Femur (tissue), 1 donor: ENCODE results near the gene EPHA3.

Experiments used
- DNase-seq: peaks from one replicate; pipeline ENCODE4 v3.0.0-alpha.2; 2017

The EPHA3 gene

DNA sequence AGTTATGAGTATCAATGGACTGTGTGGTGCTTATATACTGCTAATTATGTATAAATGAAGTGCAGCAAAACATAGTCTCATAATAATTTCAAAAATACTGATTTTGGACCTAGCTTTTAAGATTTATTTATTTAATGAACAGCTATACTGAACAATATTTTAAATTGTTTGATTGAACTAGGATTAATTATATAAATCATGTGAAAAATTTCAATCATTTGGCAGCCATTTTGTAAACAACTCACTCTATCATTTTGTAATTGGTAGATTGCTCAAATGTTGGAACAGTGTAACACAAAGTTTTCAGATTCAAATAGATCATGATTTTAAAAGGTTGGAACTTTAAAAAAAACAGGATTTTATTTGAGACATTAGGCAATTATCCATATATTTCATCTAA lies 47.0 kb downstream of the EPHA3 start:
- DNase-seq = no peak

DNA sequence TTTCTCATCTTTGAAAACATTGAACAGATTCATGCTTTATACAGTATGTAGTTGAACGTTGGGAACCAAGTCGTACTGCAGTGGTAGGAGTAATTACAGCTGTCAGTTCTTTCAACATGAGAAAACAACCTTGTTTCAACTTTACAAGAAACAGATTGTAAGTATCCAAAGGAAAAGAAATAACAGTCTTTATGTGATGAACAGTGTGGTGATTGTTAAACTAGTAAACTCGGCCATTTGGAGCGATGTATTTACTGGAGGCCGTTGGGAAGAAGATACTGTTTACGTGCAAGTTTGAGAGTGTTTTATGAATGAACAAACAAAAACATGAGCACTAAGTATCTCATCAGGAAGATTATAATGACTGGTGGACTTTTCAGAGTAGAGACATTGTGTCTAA lies 48.4 kb downstream of the EPHA3 start:
- no peak for DNase-seq

DNA sequence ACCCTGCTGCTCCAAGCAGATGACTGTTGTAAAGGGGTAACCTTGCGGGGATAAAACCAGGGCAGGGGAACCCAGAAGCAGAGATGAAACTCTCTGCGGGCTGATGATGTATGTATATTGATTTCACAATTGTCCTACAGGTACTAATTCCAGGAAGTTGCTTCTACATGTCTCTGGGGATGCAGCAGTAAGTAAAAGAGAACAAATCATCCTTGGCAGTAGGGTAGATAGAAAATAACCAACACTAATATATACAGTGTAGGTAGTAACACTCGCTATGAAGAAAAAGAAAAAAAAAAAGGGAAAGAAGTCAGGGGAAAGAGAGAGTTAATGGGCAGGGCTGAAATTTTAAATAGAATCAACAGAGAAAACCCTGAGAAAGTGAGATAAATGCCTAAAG lies 50.2 kb downstream of the EPHA3 start:
- no peak for DNase-seq

DNA sequence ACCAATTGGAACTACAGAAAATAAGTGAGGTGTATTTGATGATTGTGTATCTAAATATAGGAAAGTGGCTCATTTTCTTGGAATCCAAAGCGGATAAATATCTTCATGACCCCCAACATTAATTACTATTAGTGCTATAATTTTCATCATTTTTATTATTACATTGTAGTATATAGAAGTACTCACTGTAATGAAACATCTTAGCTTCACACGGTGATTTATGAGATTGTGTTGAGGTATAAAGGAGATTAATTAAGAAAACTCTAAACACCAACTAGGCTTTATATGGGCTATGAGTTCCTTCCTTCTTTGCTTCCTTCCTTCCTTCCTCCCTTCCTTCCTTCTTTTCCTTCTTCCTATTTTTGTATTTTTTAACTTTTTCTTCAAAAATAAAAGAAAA lies 52.2 kb downstream of the EPHA3 start:
- no peak for DNase-seq

DNA sequence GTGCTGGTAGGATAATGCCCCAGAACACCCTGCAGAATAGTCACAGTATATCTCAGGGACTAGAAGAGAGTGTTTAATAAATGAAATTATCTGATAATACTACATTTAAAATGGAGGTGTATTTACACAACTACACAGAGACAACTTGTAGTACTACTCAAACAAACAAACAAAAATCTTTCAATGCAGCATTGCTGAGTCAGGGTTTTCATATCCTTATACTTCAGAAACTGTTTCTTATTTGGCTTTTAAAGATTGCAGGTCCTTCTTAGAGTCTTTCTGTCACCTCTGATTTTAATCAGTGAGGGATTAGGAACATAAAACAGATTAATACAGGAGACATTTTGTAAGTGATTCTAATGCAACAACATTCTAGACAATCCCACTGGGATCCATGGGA lies 57.4 kb downstream of the EPHA3 start:
- DNase-seq = no peak

DNA sequence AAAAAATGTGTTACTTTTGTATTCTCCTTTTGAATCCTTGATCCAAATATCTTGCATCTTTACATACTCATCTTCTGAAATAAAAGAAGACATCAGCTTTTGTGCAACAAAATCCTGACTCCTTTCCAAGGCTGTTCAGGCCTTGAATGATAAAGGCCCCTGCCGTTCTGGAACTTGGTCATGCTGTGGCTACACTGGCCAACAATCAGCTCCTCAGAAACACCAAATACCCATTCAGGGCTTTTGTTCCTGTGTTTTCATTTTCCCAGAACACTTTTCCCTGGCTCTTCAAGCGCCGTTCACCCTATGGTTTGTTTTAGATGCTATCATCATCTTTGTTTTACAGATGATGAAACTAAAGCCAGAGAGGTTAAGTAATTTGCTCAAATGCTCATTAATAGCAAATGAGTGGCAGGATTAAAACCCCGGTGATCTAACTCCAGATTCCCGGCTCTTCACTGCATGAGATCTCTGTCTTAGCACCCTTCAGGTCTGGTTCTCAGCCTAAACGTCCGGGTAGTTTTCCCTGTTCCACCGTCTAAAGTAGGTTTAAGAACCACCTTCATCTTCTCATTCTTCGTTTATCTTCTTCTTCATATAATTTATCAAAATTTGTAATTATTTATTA lies 58.3 kb downstream of the EPHA3 start:
- DNase-seq = no peak

DNA sequence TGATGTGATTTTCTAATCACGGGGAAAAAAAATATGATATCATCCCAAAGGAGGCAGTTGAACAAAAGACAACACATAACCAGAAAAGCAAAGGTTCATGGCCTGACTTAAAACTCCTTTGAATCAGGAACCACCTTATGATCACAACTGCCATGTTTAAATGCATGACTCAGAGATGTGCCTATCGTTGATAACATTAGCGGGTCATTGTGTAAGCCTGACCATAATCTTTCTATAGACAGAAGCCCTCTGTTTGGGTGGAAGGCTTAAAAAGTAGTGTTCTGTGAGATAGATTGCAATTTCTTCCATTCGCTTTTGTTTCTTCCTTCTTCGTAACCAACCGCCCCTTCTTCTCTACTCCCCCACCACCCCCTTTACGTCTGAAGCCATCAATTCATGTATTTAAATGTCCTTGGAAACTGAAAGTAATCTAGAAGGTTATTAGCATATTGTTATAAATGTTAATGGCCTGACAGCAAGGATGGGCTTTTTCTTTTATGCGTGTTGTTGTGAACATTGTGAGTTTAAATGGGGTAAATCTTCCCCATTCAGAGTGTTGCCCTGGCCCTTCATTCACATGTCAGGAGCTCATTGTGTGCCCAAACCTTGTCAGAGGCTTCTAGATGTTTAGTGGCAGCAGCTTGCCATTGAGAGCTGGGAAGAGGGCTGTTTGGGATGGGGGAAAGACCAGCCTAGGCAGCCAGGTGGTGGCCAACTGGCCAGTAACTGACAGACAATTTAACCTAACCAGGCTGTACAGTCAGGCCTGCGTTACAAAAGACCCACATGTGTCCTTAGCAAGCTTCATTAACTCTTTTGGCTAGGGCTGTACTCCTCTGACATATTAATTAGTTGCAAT lies 64.5 kb downstream of the EPHA3 start:
- DNase-seq = no peak

DNA sequence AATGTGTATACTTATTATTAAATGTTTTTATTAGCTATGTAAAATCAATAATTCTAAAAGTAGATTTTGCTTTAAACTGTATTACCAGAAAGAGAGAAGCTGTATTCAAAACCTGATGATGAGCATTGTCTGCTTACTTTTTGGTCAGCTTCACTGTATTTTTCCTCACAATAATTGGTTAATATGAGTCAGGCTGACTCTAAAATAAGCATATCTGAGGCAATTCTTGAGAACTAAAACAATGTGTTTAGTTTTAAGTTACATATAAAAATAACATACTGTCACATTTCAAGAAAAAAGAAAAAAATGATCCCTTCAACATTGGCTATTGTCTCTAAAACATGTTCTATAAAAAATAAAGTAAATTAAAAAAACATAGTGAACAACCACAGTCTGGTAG lies 66.1 kb downstream of the EPHA3 start:
- no peak for DNase-seq

DNA sequence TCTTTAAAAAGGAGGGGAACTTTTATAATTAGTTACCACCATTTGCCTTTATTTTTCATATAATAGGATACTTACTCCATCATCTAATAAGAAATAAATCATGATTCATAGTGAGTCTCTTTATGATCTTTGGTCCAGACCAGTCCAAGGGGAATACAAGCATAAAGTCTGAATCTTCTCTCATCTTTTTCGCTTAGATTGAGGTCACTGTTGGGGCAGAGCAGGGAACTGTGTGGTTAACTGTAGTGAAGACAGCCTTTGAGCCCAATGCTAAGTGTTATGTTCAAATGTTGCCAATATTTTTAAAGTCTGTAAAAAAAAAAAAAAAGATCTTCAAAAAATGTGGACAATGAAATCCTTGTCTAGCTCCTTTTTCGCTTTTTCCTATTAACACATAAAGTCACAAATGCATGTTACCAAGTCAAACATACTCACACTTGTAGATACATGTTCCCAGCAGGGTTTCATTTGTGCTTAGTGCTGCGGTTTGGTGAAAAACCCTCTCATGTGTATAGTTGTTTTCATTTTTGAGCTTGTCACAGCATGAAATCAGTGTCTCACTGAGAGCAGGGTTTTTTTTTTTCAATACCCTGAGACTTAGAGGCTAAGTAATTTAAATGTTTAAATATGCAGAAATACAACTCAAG lies 72.1 kb downstream of the EPHA3 start:
- DNase-seq = no peak

DNA sequence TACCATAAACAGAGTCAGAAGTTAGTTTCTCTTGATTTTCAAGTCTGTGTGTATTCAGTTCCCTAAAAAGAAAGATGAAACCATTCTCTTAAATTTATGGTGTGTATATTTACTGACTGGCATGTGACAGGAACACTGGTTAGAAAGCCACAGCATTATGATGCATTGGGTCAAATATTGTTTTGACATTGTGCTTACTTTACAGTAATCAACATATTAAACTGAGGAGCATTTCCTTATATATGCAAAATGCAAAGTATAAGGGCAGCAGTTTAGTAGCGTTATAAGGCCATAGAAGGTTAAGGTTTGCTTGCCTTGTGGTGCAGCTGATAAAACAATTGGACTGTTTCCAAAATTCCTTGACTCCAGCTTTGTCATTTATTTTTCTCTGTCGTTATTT lies 72.9 kb downstream of the EPHA3 start:
- no peak for DNase-seq

DNA sequence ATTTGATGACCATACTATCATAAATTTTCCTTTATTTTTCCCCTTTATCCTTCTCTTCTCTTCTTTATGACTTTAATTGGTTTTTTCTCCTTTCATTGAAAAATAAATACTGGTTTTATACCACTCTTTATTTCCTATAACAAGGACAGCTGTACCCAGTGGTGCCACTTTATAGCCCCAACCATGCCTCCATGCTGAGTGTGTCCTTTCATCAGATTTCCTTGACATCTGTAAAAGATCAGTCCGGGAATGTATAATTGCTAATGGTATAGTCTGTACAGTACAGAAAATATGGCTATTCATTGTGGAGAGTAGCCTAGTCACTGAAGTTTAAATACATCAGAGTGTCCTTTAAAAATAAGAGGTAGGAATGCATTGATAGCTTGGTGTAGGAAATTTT lies 74.6 kb downstream of the EPHA3 start:
- no peak for DNase-seq

DNA sequence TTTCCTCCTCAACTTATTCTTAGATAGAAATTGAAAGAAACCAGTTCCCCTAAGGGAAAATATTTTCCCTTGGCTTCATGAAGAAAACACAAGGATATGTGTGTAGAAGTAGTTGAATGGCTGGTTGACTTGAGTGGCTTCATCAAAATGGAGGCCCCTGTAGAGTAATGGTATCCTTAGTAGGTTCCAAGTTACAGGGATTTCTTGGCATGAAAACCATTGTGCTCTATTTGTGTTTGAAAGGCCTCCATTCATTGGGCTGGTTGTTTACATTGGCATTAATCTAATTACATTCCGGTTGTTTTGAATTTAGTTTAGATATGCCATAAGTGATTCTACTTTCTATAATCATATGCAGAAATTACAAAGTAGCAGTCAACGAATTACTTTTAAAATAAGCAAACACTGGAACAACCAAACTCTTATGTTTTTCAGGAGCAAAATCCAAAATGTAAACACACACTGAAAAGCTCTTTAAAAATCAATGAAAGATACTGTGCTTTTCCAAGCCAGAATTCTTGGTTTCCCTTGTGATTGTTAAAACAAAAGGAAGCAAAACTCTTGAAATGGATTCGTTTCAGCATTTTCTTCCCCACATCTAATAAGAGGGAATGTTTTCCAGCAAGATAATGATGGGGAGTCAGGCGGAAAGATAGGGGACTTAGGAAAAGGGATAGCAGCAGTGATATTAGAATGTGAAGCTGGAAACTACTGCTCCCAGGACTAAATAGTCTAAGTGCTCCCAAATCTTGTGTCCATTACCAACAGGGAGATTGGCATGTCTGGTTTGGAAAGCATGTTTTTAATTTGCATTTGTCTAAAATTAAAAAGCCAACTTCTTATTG lies 77.0 kb downstream of the EPHA3 start:
- DNase-seq = no peak

DNA sequence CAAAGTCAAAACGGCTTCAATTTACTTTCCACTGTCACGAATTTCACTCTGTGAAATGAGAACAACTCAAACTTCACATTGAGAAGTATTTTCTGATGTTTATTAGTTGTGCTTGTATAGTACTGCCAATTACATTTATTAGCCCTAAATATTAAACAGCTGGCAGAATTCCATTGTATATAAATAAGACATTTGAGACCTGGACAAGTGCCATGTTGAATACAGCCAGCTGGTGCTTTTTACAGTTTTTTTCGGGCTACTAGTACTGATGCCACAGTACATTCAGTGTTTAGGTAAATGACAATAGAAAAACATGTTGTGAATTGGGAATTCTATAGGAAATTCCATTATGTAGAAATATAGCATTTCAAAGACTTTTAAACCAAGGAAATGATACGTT lies 79.0 kb downstream of the EPHA3 start:
- no peak for DNase-seq

DNA sequence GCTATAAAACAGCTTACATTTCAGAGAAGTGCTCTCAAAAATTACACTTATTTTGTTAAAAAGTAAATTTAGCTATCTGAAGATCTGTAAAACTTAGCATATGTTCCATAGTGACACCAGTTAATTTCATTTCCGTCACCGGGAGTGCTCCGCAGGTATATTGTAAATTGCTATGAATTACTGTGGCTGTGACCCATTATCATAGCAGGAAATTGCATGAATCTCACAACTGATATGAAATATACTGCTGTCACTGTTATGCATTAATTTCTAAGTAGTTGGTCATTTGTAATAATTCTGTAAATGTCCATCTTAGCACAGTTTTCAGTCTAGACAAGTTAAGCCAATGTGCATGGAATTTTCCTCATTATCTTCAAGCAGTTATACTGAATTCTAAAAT lies 91.2 kb downstream of the EPHA3 start:
- DNase-seq = no peak

DNA sequence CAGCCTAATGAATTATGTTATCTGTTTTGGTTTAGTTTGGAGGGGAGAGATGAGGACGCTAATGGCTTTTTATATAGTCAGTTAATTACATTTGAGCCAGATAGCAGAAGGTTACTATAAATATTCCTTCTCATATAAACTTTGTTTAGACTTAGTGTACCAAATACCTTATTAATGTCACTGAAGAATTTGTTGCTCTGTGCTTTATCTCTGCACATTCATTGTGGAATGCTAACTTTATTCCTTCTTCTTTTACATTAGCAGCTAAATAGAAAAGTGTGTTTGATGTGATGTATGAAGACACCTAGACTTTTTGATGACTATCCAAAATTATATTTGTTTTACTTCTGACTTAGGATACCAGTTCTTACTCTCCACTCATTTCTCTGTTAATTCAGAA lies 105.2 kb downstream of the EPHA3 start:
- DNase-seq = no peak

DNA sequence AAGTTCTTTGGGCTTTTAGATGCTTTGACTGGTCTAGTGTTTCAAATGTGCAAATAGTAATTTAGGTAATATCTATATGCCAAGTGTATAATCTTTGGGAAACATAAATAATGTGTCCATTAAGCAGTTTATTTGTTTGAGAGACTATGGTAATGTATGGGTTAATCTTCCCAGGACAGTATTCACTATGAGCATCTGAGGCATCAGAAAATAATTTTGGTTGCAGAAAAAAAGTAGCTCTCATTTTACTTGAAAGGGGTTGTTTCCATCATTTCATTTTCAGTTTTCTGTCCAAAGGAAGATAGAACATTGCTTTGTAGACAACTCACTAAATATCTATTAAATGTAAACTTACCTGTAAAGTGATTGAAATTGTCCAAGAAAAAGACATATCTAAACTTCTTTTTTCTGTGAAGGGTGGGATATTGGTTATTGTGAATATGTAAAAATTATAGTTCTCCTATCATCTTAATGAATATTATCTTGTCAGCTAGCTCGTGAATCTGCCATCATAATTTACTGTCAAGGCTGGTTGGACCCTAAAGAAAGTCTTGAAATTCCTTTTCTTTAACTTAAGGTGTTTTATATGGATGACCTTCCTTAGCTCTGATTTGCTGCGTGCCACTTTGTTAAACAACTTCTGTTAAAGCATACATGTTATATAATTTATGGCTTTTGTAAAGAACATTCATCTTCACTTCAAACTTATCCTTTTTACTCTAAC lies 108.8 kb downstream of the EPHA3 start:
- no peak for DNase-seq

DNA sequence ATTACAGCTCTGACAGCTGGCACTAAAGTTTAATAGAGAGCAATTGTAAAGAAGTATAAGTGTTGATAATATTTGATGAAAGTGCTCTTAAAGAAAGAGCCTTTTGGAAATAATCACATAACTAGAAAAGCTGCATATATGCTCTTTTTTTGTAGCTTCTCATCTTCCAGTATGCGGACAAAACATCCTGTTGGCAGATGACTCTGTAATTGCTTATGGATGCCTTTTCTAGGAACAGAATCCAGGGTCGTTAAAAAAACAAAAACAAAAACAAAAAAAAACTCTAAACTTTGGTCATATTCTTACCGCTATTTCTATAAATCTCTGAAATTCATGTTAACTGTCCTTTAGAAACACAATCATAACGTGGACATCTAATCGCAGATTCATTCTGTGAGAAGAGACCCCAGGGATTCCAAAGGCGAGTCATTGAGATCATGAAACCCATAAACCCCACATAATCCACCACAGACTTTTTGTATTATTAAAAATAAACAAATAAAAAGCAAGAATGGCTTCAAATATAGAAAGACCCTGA lies 109.8 kb downstream of the EPHA3 start:
- no peak for DNase-seq

DNA sequence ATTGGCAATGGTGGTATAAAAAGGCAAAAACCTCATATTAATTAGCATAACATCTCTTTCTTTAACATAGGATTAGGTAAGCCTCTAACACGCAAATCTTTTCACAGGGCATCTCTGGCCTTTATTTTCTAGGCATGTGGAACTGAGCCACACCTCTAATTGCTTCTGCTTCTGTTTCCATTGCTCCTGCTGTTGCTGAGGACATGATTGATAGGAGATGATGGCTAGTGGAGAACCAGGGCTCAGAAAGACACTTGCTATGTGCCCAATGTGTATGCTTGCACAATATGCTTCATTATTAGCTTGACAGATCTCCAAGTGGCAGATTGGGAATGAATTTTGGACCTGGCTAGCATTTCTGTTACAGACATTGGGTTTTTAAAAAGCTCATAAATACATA lies 114.5 kb downstream of the EPHA3 start:
- DNase-seq = no peak

DNA sequence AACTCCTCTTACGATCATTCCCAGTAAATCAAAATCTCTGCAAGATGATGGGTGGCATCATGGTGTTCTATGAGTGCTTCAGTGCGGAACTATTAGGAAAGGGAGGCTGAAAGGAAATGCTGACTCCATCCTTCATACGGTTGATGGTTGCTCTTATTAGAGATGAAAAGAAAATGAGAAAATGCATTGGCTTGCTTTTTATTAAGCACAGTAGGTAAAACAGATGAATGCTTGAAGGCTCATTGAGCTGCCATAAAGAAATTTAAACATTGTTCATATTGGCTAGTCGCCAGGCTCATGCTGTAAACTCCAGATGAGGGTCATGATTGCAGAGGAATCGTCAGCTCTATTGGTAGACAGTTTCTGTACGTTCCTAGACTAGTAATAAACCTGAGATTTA lies 115.8 kb downstream of the EPHA3 start:
- no peak for DNase-seq

DNA sequence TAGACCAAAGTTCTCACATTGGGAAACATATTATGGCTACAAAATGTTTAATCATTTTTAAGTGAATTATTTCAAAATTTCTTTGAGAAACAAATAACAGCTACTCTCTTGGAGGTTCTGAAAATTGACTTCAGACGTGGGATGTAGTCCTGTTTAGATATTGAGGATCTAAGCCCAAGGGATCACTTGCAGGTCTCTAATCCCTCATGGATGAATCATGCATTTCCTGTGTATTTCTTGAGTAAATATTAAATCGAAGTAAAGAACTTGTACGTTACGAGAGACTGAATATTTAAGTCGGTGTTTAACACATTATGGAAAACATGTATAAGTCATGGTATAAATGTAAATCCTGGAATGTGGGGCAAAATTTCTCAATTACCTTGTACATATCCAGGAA lies 119.8 kb downstream of the EPHA3 start:
- no peak for DNase-seq

DNA sequence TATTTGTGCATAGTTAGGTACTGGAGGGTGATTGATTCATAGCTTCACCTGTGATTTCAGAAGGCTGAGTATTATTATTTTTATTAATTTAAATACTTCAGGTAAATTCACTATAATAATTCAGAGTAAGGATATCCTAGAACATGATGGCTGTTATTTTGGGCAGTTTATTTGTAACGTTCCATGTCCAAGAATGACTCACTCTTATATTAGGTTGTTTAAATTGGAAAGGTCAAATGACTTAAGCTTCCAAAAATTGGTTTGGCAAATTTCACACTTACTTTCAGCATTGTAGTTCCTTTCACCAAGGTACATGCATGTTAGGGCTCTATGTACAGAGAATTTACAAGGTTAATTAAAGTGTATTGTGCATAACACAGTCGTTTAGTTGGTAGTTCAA lies 120.2 kb downstream of the EPHA3 start:
- DNase-seq = no peak

DNA sequence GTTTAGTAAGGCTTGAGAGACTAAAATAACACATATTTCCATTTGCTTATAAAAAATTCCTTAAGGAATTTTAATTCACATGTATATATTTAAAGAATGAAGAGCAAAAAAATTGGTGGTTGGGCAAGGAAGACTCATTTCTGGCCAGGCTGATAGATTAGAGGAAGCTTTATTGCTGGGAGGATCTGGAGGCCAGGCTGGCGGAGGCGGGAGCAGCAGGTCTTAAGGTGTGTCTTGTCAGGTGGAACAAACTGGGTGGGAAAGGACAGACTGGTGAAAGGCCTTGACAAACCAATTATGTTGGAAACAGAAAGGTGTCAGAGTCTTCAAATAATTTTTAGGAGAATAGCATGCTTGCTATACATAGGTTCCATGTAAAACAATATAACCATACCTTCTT lies 124.7 kb downstream of the EPHA3 start:
- DNase-seq = no peak
